Esophagus (tissue), 2 donors: ENCODE data around the gene PPM1F. TPM values are rescaled to one million over a fixed set of nuclear protein-coding genes. Genes with fewer than 3 reads are reported as not detected.
"Not testable (repeated sequence)": the region's sequence is repeated elsewhere in the genome, so short reads cannot be mapped to it uniquely, and the experiment has no call there.

Source experiments
- H3K27ac ChIP-seq, 2 donors: one replicate each; pipeline ENCODE4 v1.5.1; 2013; ENCODE audit warnings: low read depth in 2 of 2, mild to moderate bottlenecking in 2 of 2, inconsistent platforms in 1 of 2, low read length in 1 of 2, moderate library complexity in 1 of 2
- H3K27me3 ChIP-seq, 2 donors: one replicate each; pipeline ENCODE4 v1.6.1; 2013; ENCODE audit warnings: low read length in 2 of 2, control low read depth in 1 of 2, mild to moderate bottlenecking in 1 of 2; ENCODE audit not compliant: insufficient read depth in 2 of 2, control insufficient read depth in 1 of 2
- H3K36me3 ChIP-seq, 2 donors: one replicate each; pipeline ENCODE4 v1.6.1; 2013; ENCODE audit warnings: low read length in 1 of 2; ENCODE audit not compliant: control insufficient read depth in 2 of 2, insufficient read depth in 2 of 2
- H3K4me1 ChIP-seq, 2 donors: one replicate each; pipeline ENCODE4 v1.6.1; 2013; ENCODE audit warnings: low read length in 1 of 2; ENCODE audit not compliant: control insufficient read depth in 2 of 2, insufficient read depth in 2 of 2
- H3K4me3 ChIP-seq, 2 donors: one replicate each; pipeline ENCODE4 v1.5.1; 2013; ENCODE audit warnings: low read length in 2 of 2, mild to moderate bottlenecking in 2 of 2, low read depth in 1 of 2, moderate library complexity in 1 of 2
- H3K9me3 ChIP-seq, 2 donors: one replicate each; pipeline ENCODE4 v1.6.1; 2013; ENCODE audit warnings: mild to moderate bottlenecking in 2 of 2, low read depth in 1 of 2, low read length in 1 of 2, moderate library complexity in 1 of 2; ENCODE audit not compliant: control insufficient read depth in 2 of 2, insufficient read depth in 1 of 2
- WGBS, 2 donors: extraction: QIAGEN DNeasy Blood & Tissue Kit; methylation state at CpG; one replicate each; pipeline ENCODE4 v1.1.7; 2013; 5-methylcytosine and 5-hydroxymethylcytosine counted together
- polyA plus RNA-seq, 2 donors: library from polyadenylated mRNA; stranded (reverse); fragments of 200-250 nt; gene quantifications; one replicate each; pipeline ENCODE4 v1.2.3, GENCODE V29; 2013
- donor health status: healthy with polysubstance abuse.
- donor health status: Bipolar disorder and iron deficiency.

The PPM1F gene
- polyA plus RNA-seq, 2 donors: 14.3 to 15.5 TPM

DNA sequence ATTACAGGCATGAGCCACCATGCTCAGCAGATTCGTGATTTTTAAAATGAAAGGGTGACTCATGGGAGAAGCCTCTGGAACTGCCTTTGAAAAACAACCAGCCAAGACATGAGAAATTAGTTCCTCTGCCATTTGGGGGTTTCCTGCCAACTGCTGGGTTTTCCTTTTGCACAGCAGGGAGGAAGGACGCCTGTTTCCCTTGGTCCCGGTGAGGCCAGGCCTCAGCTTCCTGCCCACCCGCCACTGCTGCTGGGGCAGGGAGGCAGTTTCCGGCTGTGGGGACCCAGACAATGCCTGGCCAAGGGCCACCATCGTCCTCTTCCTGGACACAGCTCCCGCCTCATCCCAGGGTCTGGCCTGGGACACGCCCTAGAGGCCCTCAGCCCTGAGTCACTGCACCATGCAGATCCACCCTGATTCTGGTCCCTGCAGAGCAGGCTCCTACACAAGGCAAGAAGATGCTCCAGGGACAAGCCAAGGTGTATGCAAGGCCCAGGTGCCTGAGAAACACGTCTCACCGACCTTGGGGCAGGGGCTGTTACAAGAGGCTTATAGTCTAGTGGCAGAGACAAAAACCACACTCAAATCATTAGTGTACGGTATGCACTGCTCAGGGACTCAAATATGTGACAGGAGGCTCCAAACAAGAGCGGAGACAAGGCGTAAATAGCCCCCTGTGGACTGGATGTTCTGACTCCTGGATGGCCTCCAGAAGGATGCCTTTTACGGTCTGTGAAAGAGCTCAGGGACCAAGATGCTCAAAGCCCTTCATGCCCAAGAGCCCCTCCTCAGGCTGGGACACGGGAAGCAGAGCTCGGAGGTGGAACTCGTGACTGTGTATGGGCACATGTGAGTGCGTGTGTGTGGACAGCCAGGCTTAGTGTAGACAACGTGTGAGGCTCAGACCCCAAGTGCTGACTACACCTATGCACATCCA is 10.0 kb downstream of the PPM1F start:
- peaks cover 6 to 30% of the 10 kb centered on the region in 2 donors for H3K4me1 ChIP-seq
- H3K36me3 ChIP-seq: peaks cover 3 to 52% of the 10 kb centered on the region in 2 donors
- no peaks in the 10 kb centered on the region for H3K9me3 ChIP-seq
- no peaks in the 10 kb centered on the region for H3K27me3 ChIP-seq
- 34 to 49% methylated on average over 19 of the region's 19 CpGs for WGBS, 2 donors
- H3K27ac ChIP-seq: peak overlapping the region; percentile 91 to 96
- H3K4me3 ChIP-seq: no peak overlapping the region

DNA sequence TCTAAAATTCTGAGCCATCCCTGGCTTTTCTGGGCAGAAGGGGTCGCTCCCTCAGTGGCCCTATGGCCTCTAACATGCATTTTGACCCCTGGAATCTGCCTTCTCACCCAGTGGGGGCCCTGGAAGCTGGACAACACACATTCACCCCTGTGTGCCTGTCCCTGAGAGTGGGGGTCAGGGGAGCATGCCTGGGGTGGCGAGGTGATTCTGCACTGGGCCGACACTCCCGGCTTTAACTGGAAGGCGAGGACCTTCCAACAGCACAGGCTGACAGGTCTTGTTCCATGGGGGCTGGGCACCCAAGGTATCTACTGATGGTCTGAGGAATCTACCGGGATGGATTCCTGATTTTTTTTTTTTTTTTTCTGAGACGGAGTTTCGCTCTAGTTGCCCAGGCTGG is 10.7 kb downstream of the PPM1F start:
- Histone ChIP-seq H3K4me3 (no peak overlapping the region), H3K27ac (peak overlapping the region; percentile 91 to 96), H3K36me3 (peaks cover 3 to 52% of the 10 kb centered on the region in 2 donors), H3K9me3 (no peaks in the 10 kb centered on the region), H3K4me1 (peaks cover 4 to 35% of the 10 kb centered on the region in 2 donors), H3K27me3 (no peaks in the 10 kb centered on the region)
- WGBS, 2 donors: 82 to 86% methylated on average over 8 of the region's 8 CpGs

- Histone ChIP-seq H3K4me1 (peaks cover 5 to 36% of the 10 kb centered on the region in 2 donors), H3K4me3 (no peak overlapping the region), H3K27me3 (no peaks in the 10 kb centered on the region), H3K36me3 (peaks cover 3 to 50% of the 10 kb centered on the region in 2 donors), H3K27ac (peak overlapping the region; percentile 28 to 50), H3K9me3 (no peaks in the 10 kb centered on the region)
- WGBS, 2 donors: 76 to 84% methylated on average over 3 of the region's 3 CpGs
Measured at GRCh38 chr22:21940521-21940920, 12.1 kb downstream of the PPM1F start.

DNA sequence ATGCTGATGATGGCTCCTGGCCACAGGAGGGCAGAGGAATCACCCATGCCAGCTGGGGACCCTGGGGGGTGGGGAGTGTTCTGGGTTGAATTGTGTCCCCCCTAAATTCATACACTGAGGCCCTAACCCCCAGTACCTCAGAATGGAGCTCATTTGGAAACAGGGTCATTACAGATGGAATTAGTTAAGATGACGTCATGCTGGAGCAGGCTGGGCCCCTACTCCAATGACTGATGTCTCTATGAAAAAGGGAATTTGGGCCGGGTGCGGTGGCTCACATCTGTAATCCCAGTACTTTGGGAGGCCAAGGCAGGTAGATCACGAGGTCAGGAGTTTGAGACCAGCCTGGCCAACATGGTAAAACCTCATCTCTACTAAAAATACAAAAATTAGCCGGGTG is 12.7 kb downstream of the PPM1F start:
- 81 to 83% methylated on average over 5 of the region's 5 CpGs for WGBS, 2 donors
- H3K27me3 ChIP-seq, H3K9me3 ChIP-seq, H3K4me3 ChIP-seq: not testable (repeated sequence)
- Histone ChIP-seq H3K4me1 (peaks cover 5 to 36% of the 10 kb centered on the region in 2 donors), H3K36me3 (peaks cover 0 to 45% of the 10 kb centered on the region in 2 donors), H3K27ac (peak overlapping the region; percentile 48 to 99)

DNA sequence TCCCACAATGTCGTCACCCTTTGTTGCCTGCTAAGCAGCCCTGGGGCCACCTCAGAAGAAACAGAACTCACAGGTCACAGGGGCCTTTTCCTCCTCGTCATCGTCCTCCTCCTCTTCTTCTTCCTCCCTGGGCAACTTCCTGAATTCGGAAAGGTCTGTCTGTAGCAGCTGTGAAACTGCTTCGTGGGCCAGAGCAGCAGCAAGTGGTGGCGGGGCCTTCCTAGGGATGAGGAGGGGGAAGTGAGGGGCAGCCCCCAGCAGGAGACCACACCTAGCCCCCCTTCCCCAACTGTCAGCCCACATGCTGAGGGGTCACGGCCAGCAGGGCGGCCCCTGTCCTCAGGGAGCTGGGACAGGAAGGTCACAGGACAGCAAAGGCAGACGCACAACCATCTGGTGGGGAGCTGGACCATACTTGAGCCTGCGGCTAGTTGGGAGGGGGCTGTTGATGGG is 13.2 kb downstream of the PPM1F start:
- Histone ChIP-seq H3K27ac (peak overlapping the region; percentile 98 to 99), H3K4me3 (no peak overlapping the region), H3K4me1 (peaks cover 5 to 36% of the 10 kb centered on the region in 2 donors), H3K9me3 (no peaks in the 10 kb centered on the region), H3K36me3 (peaks cover 0 to 41% of the 10 kb centered on the region in 2 donors), H3K27me3 (no peaks in the 10 kb centered on the region)
- WGBS, 2 donors: 64 to 74% methylated on average over 10 of the region's 10 CpGs

GRCh38 chr22:21938906-21939305 is 13.7 kb downstream of the PPM1F start:
- H3K27ac ChIP-seq: peak overlapping the region; percentile 98 to 99
- no peaks in the 10 kb centered on the region for H3K9me3 ChIP-seq
- H3K27me3 ChIP-seq: no peaks in the 10 kb centered on the region
- H3K4me3 ChIP-seq: no peak overlapping the region
- peaks cover 0 to 36% of the 10 kb centered on the region in 2 donors for H3K36me3 ChIP-seq
- 77 to 79% methylated on average over 11 of the region's 11 CpGs for WGBS, 2 donors
- H3K4me1 ChIP-seq: peaks cover 5 to 36% of the 10 kb centered on the region in 2 donors

DNA sequence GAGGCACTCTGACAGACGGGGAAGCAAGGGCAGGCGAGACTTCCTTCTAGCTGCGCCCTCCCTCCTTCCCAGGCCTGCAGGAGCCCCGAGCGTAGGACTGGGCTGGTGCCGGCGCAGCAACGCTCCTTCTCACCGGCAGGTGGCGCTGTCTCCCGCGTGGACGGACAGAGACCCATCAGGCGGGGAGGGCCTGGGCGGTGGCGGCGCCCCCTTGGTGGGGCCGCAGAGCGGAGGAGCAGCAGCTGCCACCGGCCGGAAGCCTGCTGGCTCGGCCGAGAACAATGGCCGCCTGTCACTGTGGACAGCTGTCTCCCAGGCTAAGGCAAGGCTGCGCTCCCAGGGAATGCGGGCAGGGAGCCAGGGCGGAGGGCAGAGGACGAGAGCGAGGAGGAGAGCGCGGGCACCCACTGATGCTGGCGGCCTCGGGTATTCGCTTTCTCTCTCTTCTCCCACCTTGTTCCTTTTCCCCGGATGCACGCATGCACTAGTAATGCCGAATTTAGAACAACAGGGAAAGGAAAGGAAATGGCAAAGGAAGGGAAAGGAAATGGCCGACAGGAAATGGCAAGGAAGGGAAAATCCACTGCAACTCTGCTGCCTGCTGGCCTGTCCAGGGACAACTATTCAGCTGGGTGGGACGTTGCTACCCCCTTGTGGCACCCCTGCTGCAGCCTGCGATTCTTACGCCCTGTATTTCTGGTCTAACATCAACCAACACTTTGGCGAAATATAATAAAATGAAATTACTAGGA is 14.4 kb downstream of the PPM1F start:
- Histone ChIP-seq H3K4me3 (peak overlapping the region; percentile 41 to 58), H3K9me3 (no peaks in the 10 kb centered on the region), H3K36me3 (peaks cover 0 to 38% of the 10 kb centered on the region in 2 donors), H3K27me3 (no peaks in the 10 kb centered on the region), H3K27ac (peak overlapping the region; percentile 98 to 99), H3K4me1 (peaks cover 5 to 30% of the 10 kb centered on the region in 2 donors)
- 3 to 4% methylated on average over 42 of the region's 42 CpGs for whole genome bisulfite sequencing, 2 donors

DNA sequence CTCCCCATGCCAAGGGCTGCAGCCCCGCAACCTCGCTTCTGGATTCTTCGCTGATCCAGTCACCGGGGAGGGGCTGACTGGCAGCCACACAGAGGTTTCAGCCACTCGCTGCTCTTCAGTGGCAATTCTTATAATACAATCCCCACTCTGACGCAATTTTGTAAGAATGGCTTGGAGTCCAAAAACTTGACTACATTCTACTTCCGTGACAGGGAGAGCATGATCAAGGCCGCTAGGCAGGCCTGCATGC is 14.9 kb downstream of the PPM1F start:
- peaks cover 5 to 26% of the 10 kb centered on the region in 2 donors for H3K4me1 ChIP-seq
- peak overlapping the region; percentile 98 to 99 for H3K27ac ChIP-seq
- 7 to 8% methylated on average over 8 of the region's 8 CpGs for WGBS, 2 donors
- no peaks in the 10 kb centered on the region for H3K27me3 ChIP-seq
- H3K9me3 ChIP-seq: no peaks in the 10 kb centered on the region
- peak overlapping the region; percentile 41 to 58 for H3K4me3 ChIP-seq
- peaks cover 5 to 43% of the 10 kb centered on the region in 2 donors for H3K36me3 ChIP-seq

- 40 to 59% methylated on average over 20 of the region's 20 CpGs for WGBS, 2 donors
- Histone ChIP-seq H3K27ac (peak overlapping the region; percentile 98 to 99), H3K27me3 (no peaks in the 10 kb centered on the region), H3K4me3 (peak overlapping the region; percentile 12 to 16), H3K4me1 (peaks cover 5 to 21% of the 10 kb centered on the region in 2 donors), H3K9me3 (no peaks in the 10 kb centered on the region), H3K36me3 (peaks cover 9 to 47% of the 10 kb centered on the region in 2 donors)
Measured at GRCh38 chr22:21937041-21937820, 15.4 kb downstream of the PPM1F start.
